HEK293 (cell line): ENCODE results near the gene ATP6V1A.

ENCODE experiments used
- CTCF ChIA-PET: fragments of 350-600 bp; formaldehyde crosslinking; extraction: SDS; loops from one replicate; lab custom pipeline; 2021; ENCODE audit warnings: antibody characterized with exemption; lab: Yijun Ruan, JAX
- POLR2A ChIA-PET: fragments of 300-600 bp; formaldehyde crosslinking; extraction: SDS; loops from one replicate; lab custom pipeline; 2020; ENCODE audit warnings: antibody characterized with exemption, inconsistent platforms; lab: Yijun Ruan, JAX
- H3K27ac ChIP-seq: fragments of 200-500 bp; sonication (Bioruptor generic); 2 replicates; pipeline ENCODE4 v1.5.1; 2014; ENCODE audit warnings: low read depth, low read length, control low read depth, inconsistent platforms; ENCODE audit errors: extremely low read depth
- H3K36me3 ChIP-seq, 2 experiments: fragments of 200-500 bp in 1 of 2; sonication (Bioruptor generic) in 1 of 2; 1 replicate in 1 of 2; 2 replicates in 1 of 2; pipeline ENCODE4 v1.5.1; 2014 to 2017; ENCODE audit warnings: inconsistent platforms in 2 of 2, low read length in 2 of 2; ENCODE audit not compliant: control insufficient read depth in 2 of 2, insufficient read depth in 1 of 2
- H3K4me1 ChIP-seq: fragments of 200-500 bp; sonication (Bioruptor generic); 2 replicates; pipeline ENCODE4 v1.5.1; 2014; ENCODE audit warnings: mild to moderate bottlenecking, low read length, inconsistent platforms; ENCODE audit not compliant: control insufficient read depth, insufficient read depth
- H3K4me3 ChIP-seq: 2 replicates; pipeline ENCODE4 v1.5.1; 2011; ENCODE audit warnings: low read depth, mild to moderate bottlenecking, control low read depth, low read length, moderate library complexity
- H3K9me3 ChIP-seq: fragments of 200-500 bp; sonication (Bioruptor generic); 2 replicates; pipeline ENCODE4 v1.5.1; 2014; ENCODE audit warnings: low read depth, low read length, inconsistent platforms; ENCODE audit not compliant: control insufficient read depth, insufficient read depth
- BCL11B ChIP-seq: fragments of 450-650 bp; formaldehyde crosslinking; IDR thresholded peaks from 2 replicates; pipeline ENCODE4 v1.5.1; 2016; ENCODE audit warnings: low read depth, missing biosample characterization, missing genetic modification characterization
- HIC1 ChIP-seq: fragments of 450-650 bp; formaldehyde crosslinking; IDR thresholded peaks from 2 replicates; pipeline ENCODE4 v1.5.1; 2016; ENCODE audit warnings: missing biosample characterization, missing genetic modification characterization
- PATZ1 ChIP-seq: fragments of 450-650 bp; formaldehyde crosslinking; IDR thresholded peaks from 2 replicates; pipeline ENCODE4 v1.5.1; 2016; ENCODE audit warnings: missing biosample characterization, missing genetic modification characterization
- PBX3 ChIP-seq: sonication (generic); formaldehyde crosslinking; IDR thresholded peaks from 2 replicates; pipeline ENCODE4 v1.8.1; 2022; ENCODE audit warnings: mild to moderate bottlenecking, moderate library complexity, missing genetic modification reagents
- SP2 ChIP-seq: fragments of 450-650 bp; formaldehyde crosslinking; IDR thresholded peaks from 2 replicates; pipeline ENCODE4 v1.5.1; 2016; ENCODE audit warnings: missing biosample characterization, missing genetic modification characterization
- TCF7L2 ChIP-seq: IDR thresholded peaks from 2 replicates; pipeline ENCODE4 v1.6.1; 2011; ENCODE audit warnings: low read depth, mild to moderate bottlenecking, inconsistent platforms, low read length, moderate library complexity, borderline replicate concordance
- YY2 ChIP-seq: fragments of 450-650 bp; formaldehyde crosslinking; IDR thresholded peaks from 2 replicates; pipeline ENCODE4 v1.5.1; 2016; ENCODE audit warnings: missing biosample characterization, missing genetic modification characterization
- ZBTB17 ChIP-seq: fragments of 450-650 bp; formaldehyde crosslinking; IDR thresholded peaks from 2 replicates; pipeline ENCODE4 v1.5.1; 2016; ENCODE audit warnings: missing biosample characterization, missing genetic modification characterization
- ZBTB20 ChIP-seq: fragments of 450-650 bp; formaldehyde crosslinking; IDR thresholded peaks from 2 replicates; pipeline ENCODE4 v1.5.1; 2016; ENCODE audit warnings: missing biosample characterization, missing genetic modification characterization
- ZBTB26 ChIP-seq: fragments of 450-650 bp; formaldehyde crosslinking; optimal IDR thresholded peaks from 2 replicates; pipeline ENCODE3; 2016; ENCODE audit warnings: missing biosample characterization, mild to moderate bottlenecking, missing genetic modification characterization
- ZBTB7A ChIP-seq: fragments of 450-650 bp; formaldehyde crosslinking; IDR thresholded peaks from 2 replicates; pipeline ENCODE4 v1.5.1; 2016; ENCODE audit warnings: low read depth, missing biosample characterization, missing genetic modification characterization
- ZBTB8A ChIP-seq: fragments of 450-650 bp; formaldehyde crosslinking; IDR thresholded peaks from 2 replicates; pipeline ENCODE4 v1.5.1; 2016; ENCODE audit warnings: missing biosample characterization, missing genetic modification characterization
- ZEB2 ChIP-seq: fragments of 450-650 bp; formaldehyde crosslinking; IDR thresholded peaks from 2 replicates; pipeline ENCODE4 v1.5.1; 2016; ENCODE audit warnings: missing biosample characterization, missing genetic modification characterization
- ZIC2 ChIP-seq: fragments of 450-650 bp; formaldehyde crosslinking; IDR thresholded peaks from 2 replicates; pipeline ENCODE4 v1.5.1; 2016; ENCODE audit warnings: missing biosample characterization, missing genetic modification characterization
- ZNF121 ChIP-seq: fragments of 450-650 bp; formaldehyde crosslinking; IDR thresholded peaks from 2 replicates; pipeline ENCODE4 v1.5.1; 2016; ENCODE audit warnings: missing biosample characterization, missing genetic modification characterization
- ZNF146 ChIP-seq: fragments of 450-650 bp; formaldehyde crosslinking; IDR thresholded peaks from 2 replicates; pipeline ENCODE4 v1.5.1; 2016; ENCODE audit warnings: missing biosample characterization, missing genetic modification characterization
- ZNF155 ChIP-seq: fragments of 450-650 bp; formaldehyde crosslinking; IDR thresholded peaks from 2 replicates; pipeline ENCODE4 v1.5.1; 2016; ENCODE audit warnings: missing biosample characterization, missing genetic modification characterization
- ZNF157 ChIP-seq: fragments of 450-650 bp; formaldehyde crosslinking; IDR thresholded peaks from 2 replicates; pipeline ENCODE4 v1.5.1; 2016; ENCODE audit warnings: missing biosample characterization, missing genetic modification characterization
- ZNF223 ChIP-seq: fragments of 450-650 bp; formaldehyde crosslinking; IDR thresholded peaks from 2 replicates; pipeline ENCODE4 v1.5.1; 2016; ENCODE audit warnings: missing biosample characterization, missing genetic modification characterization
- ZNF324 ChIP-seq: fragments of 450-650 bp; formaldehyde crosslinking; IDR thresholded peaks from 2 replicates; pipeline ENCODE4 v1.5.1; 2016; ENCODE audit warnings: missing biosample characterization, missing genetic modification characterization
- ZNF398 ChIP-seq: fragments of 450-650 bp; formaldehyde crosslinking; IDR thresholded peaks from 2 replicates; pipeline ENCODE4 v1.5.1; 2017; ENCODE audit warnings: missing biosample characterization, missing genetic modification characterization
- ZNF416 ChIP-seq: fragments of 450-650 bp; formaldehyde crosslinking; IDR thresholded peaks from 2 replicates; pipeline ENCODE4 v1.5.1; 2016; ENCODE audit warnings: missing biosample characterization, missing genetic modification characterization
- ZNF501 ChIP-seq: fragments of 450-650 bp; formaldehyde crosslinking; IDR thresholded peaks from 2 replicates; pipeline ENCODE4 v1.5.1; 2016; ENCODE audit warnings: missing biosample characterization, missing genetic modification characterization
- ZNF561 ChIP-seq: fragments of 450-650 bp; IDR thresholded peaks from 2 replicates; pipeline ENCODE4 v1.5.1; 2018; ENCODE audit warnings: missing biosample characterization, missing genetic modification characterization, borderline replicate concordance
- ZNF600 ChIP-seq: fragments of 450-650 bp; formaldehyde crosslinking; IDR thresholded peaks from 2 replicates; pipeline ENCODE4 v1.5.1; 2016; ENCODE audit warnings: missing biosample characterization, missing genetic modification characterization
- ZNF624 ChIP-seq: fragments of 450-650 bp; formaldehyde crosslinking; IDR thresholded peaks from 2 replicates; pipeline ENCODE4 v1.5.1; 2017; ENCODE audit warnings: missing biosample characterization, missing genetic modification characterization
- ZNF664 ChIP-seq: fragments of 450-650 bp; formaldehyde crosslinking; IDR thresholded peaks from 2 replicates; pipeline ENCODE4 v1.5.1; 2016; ENCODE audit warnings: missing biosample characterization, missing genetic modification characterization
- ZNF776 ChIP-seq: fragments of 450-650 bp; formaldehyde crosslinking; IDR thresholded peaks from 2 replicates; pipeline ENCODE4 v1.5.0; 2017; ENCODE audit warnings: missing biosample characterization, missing genetic modification characterization, borderline replicate concordance

ATP6V1A gene

GRCh38 chr3:113745756-113746547 lies 883 bp upstream of the ATP6V1A start, which contains the start of gene NAA50:
TSS of gene NAA50 (minus strand) at chr3:113746249. CDS start at chr3:113745949, 300 bp downstream.
- H3K4me1 ChIP-seq = no peaks in the 10 kb centered on the region
- H3K9me3 ChIP-seq = no peaks in the 10 kb centered on the region
- peaks cover 0 to 3% of the 10 kb centered on the region in 2 experiments; a peak in 1 of 3 replicates for H3K36me3 ChIP-seq
- H3K4me3 ChIP-seq = peak within 1 kb of the TSS; percentile 86
- CTCF ChIA-PET = interaction anchor here (0.6 to 2.0 kb wide), 10 partner anchors 10 to 551 kb away, joined by 3 to 15 read pairs (median 4); no protein-coding TSS in a partner anchor
- POLR2A ChIA-PET = interaction anchor here (0.6 to 1.3 kb wide), 8 partner anchors 9 to 791 kb away, joined by 3 to 5 read pairs (median 4); partner anchors contain the start of genes SPICE1 and USF3
- peak within 1 kb of the TSS; percentile 92 for H3K27ac ChIP-seq
- TF ChIP-seq ZNF600 (tag by site-specific recombination) = 0 out of 2 replicates have a peak, but pooled peaks have one; percentile 40
- 0 out of 2 replicates have a peak, but pooled peaks have one; percentile 29 for TF ChIP-seq PBX3 (CRISPR knock-in tag)
- TF ChIP-seq ZNF501 = no peak
- TF ChIP-seq ZNF121 (tag by site-specific recombination) = no peak
- no peak for TF ChIP-seq ZNF155 (tag by site-specific recombination)
- 0 out of 2 replicates have a peak, but pooled peaks have one; percentile 23 for TF ChIP-seq HIC1 (tag by site-specific recombination)
- TF ChIP-seq ZNF324 (tag by site-specific recombination) = no peak
- no peak for TF ChIP-seq ZNF223 (tag by site-specific recombination)
- TF ChIP-seq ZNF776 = no peak
- TF ChIP-seq ZIC2 (tag by site-specific recombination) = 0 out of 2 replicates have a peak, but pooled peaks have one; percentile 11
- no peak for TF ChIP-seq ZBTB7A (tag by site-specific recombination)
- TF ChIP-seq ZEB2 (tag by site-specific recombination) = peak; percentile 37; the same call in 1 of the 2 replicates
- no peak for TF ChIP-seq ZNF157
- TF ChIP-seq SP2 (tag by site-specific recombination) = peak; percentile 56; the same call in 1 of the 2 replicates
- peak; percentile 89 for TF ChIP-seq ZBTB26
- no peak for TF ChIP-seq ZNF146 (tag by site-specific recombination)
- no peak for TF ChIP-seq ZNF664 (tag by site-specific recombination)
- TF ChIP-seq TCF7L2 = peak; percentile 79; the same call in 1 of the 2 replicates
- no peak for TF ChIP-seq ZNF624 (tag by site-specific recombination)
- TF ChIP-seq PATZ1 = peak; percentile 76
- peak; percentile 11 for TF ChIP-seq ZBTB20 (tag by site-specific recombination)
- TF ChIP-seq ZNF416 (tag by site-specific recombination) = no peak
- 0 out of 2 replicates have a peak, but pooled peaks have one; percentile 34 for TF ChIP-seq YY2
- TF ChIP-seq ZNF398 (tag by site-specific recombination) = peak; percentile 69
- peak; percentile 65 for TF ChIP-seq ZBTB8A (tag by site-specific recombination)
- TF ChIP-seq ZBTB17 (tag by site-specific recombination) = peak; percentile 85
- TF ChIP-seq BCL11B (tag by site-specific recombination) = peak; percentile 56; the same call in 1 of the 2 replicates
- TF ChIP-seq ZNF561 (tag by site-specific recombination) = peak; percentile 51; the same call in 1 of the 2 replicates
